Hypothalamus (tissue), 51 donors: ENCODE results near the gene TMEM125.

Source experiments
- DNase-seq, 51 donors: peaks; one replicate each; lab custom pipeline; 2025; lab: John Stamatoyannopoulos, UW

Gene TMEM125

DNA sequence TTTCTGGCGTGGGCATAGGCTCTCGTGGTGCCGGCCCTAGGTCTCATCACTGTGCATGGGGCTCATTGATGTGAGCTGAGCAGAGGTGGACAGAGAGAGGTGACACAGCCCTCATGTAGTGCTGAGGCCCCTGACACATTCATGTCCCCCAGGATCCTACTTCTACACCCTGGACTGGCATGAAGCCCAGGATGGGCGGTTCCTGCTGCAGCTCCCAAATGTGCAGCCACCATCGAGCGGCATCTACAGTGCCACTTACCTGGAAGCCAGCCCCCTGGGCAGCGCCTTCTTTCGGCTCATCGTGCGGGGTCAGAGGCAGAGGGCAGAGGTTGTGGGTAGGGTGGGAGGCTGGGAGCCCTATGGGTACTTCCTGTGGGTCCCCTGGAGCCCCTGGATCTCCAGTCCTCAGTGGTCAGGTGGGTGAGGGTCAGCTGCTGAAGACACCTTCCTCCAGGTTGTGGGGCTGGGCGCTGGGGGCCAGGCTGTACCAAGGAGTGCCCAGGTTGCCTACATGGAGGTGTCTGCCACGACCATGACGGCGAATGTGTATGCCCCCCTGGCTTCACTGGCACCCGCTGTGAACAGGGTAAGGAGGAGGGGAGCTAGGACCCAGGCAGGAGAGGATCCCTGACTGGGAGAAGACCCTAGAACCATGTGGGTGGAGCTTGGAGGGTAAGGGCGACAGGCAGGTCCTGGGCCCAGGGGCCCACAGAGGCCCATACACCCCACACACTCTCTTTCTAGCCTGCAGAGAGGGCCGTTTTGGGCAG is 37.1 kb downstream of the TMEM125 start:
- no peak for DNase-seq

DNA sequence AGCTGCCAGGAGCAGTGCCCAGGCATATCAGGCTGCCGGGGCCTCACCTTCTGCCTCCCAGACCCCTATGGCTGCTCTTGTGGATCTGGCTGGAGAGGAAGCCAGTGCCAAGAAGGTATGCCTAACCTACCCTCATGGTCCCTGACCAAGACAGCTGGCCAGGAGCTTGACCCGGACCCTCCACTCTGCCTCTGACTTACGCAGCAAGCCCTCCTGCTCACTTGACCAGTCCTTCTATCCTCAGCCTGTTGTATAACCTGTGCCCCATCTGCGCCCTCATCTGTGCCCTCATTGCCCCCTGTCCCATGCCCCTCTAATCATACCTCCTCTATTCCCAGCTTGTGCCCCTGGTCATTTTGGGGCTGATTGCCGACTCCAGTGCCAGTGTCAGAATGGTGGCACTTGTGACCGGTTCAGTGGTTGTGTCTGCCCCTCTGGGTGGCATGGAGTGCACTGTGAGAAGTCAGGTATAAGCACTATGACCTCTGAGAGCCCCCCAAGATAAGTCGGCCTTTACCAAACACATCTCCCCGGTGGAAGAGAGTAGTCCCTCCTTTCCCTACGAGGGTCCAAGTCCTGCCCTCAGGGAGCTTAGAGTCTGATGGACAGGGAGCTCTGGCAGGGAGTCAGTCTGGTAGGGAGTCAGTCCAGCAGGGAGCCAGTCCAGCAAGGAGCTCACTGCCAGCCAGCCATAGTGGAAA is 37.8 kb downstream of the TMEM125 start:
- DNase-seq: no peak

DNA sequence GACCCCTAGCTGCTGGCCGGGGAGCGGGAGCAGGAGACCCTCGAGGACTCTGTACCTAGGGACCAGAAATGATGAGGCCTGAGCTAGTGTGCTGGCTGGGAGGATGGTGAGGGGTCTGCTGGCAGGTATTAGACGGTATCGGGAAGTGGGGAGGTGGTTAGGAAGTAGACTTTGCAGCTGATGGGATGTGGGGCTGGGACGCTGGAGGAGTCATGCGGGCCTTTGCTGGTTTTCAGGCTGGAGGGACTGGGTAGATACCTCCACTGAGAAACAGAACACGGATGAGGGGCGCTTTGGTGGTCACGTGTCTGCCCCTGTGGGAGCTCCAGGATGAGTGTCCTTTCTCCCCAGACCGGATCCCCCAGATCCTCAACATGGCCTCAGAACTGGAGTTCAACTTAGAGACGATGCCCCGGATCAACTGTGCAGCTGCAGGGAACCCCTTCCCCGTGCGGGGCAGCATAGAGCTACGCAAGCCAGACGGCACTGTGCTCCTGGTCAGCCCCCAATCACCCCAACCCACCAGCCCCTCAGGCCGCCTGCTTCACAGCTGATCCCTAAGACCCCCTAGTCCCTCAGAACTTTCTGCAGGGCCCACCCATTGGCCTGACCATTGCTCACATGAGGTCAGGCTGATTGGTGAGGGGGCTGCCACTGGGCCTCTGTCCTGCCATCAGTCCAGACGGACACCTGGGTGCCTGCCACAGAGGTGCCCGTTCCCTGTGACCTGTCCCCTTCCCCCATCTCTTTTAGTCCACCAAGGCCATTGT is 39.0 kb downstream of the TMEM125 start:
- no peak for DNase-seq

DNA sequence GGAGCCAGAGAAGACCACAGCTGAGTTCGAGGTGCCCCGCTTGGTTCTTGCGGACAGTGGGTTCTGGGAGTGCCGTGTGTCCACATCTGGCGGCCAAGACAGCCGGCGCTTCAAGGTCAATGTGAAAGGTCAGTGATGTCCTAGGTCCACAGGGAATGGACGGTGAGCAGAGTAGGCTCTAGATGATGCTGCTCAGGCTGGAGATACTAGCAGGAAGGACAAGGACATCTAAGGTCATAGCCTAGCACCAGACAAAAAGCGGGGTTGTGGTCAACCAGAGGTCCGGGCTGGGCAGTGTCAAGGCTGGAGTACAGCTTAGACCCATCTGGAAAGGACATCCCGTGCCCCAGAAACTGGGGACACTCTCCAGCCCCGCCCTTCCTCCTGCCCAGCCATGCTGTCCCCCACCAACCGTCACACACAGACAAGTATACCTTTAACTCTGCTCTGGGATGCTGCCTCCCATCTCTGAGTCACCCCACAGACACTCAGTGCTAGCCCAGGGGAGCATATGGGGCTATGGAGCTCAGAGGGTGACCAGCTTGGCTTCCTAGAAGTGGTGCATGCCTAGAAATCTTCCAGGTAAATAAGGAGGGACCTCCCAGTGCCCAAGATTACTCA is 39.7 kb downstream of the TMEM125 start:
- no peak for DNase-seq

DNA sequence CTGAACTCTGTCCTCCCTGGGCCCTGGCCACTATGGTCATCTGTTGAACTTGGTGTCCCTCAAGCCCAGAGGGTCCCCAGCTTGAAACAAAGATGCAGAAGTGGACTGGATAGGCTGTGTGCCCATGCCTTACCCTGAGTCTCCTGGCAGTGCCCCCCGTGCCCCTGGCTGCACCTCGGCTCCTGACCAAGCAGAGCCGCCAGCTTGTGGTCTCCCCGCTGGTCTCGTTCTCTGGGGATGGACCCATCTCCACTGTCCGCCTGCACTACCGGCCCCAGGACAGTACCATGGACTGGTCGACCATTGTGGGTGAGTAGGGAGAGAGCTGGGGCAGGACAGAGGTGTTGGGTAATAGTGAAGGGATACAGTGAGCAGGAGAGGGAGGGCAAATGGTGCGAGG is 41.7 kb downstream of the TMEM125 start:
- no peak for DNase-seq

DNA sequence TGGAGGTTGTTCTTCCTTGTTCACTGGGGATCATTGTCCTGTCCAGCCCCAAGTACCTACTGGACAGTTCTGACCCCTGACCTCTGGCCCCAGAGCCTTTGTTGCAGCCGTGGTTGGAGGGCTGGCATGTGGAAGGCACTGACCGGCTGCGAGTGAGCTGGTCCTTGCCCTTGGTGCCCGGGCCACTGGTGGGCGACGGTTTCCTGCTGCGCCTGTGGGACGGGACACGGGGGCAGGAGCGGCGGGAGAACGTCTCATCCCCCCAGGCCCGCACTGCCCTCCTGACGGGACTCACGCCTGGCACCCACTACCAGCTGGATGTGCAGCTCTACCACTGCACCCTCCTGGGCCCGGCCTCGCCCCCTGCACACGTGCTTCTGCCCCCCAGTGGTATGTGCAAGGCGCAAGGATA is 42.4 kb downstream of the TMEM125 start:
- no peak for DNase-seq

DNA sequence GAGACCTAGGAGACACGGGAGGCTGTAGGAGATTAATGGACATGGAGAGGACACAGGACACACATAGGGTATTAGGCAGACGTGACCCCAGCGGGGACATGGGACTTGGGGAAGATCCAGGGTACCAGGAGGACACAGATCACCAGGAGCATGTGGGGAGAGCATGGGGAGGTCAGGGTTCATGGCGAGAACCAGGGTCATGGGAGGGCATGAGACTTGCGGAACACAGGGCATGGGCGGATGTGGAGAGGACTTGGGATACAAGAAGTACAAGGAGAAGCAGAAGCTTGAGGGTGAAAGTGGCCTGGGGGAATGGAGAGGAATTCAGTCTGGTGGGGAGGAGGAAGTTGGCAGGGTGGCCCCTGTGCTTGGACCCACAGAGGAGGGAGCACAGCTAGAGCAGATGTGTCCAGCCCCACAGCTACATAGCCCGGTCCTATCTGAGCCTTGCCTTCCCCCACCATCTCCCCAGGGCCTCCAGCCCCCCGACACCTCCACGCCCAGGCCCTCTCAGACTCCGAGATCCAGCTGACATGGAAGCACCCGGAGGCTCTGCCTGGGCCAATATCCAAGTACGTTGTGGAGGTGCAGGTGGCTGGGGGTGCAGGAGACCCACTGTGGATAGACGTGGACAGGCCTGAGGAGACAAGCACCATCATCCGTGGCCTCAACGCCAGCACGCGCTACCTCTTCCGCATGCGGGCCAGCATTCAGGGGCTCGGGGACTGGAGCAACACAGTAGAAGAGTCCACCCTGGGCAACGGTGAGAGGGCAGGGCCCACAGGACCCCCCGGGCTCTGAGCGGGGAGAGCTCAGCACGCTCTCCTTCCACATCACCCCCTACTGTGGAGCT is 43.1 kb downstream of the TMEM125 start:
- DNase-seq: no peak

DNA sequence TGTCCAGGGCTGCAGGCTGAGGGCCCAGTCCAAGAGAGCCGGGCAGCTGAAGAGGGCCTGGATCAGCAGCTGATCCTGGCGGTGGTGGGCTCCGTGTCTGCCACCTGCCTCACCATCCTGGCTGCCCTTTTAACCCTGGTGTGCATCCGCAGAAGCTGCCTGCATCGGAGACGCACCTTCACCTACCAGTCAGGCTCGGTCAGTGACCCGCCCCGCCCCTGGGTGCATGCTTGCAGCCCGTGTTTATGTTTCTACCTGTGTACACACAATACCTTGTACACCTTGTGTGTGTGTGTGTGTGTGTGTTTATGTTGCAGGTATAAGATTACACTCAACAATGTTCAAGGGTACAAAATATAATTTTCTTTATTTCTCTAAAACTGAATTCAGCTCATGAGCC is 44.0 kb downstream of the TMEM125 start:
- DNase-seq: no peak

DNA sequence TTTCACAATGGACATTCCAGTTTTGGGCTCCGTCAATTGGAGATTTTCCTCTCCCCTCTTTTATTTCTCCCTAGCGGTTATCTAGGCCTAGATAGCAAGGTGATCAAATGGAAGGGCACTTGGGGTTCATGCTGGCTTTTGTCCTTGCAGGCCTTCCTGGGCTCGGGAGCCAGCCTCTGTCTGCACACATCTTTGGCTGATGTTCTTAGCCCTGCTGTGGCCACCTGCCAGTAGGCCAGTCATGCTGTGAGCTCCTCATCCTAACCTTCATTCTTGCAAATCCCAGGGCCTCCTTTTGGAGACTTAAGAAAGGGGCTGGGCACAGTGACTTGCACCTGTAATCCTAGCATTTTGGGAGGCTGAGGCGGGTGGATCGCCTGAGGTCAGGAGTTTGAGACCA is 44.5 kb downstream of the TMEM125 start:
- no peak for DNase-seq

DNA sequence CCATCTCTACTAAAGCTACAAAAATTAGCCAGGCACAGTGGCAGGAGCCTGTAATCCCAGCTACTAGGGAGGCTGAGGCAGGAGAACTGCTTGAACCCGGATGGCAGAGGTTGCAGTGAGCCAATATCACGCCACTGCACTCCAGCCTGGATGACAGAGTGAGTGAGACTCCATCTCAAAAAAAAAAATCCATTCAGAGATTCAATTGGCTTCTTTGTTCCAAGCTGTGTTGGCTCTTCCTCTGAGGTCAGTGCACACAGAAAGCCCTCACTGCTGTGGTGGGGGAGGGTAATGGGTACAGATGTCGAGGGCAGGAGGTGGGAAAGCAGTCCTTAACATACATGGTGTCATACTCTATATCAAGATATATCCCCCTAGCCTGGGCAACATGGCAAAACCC is 45.7 kb downstream of the TMEM125 start:
- DNase-seq: peak in 18 of 51 donors; percentile 16 to 67 (median 36)

DNA sequence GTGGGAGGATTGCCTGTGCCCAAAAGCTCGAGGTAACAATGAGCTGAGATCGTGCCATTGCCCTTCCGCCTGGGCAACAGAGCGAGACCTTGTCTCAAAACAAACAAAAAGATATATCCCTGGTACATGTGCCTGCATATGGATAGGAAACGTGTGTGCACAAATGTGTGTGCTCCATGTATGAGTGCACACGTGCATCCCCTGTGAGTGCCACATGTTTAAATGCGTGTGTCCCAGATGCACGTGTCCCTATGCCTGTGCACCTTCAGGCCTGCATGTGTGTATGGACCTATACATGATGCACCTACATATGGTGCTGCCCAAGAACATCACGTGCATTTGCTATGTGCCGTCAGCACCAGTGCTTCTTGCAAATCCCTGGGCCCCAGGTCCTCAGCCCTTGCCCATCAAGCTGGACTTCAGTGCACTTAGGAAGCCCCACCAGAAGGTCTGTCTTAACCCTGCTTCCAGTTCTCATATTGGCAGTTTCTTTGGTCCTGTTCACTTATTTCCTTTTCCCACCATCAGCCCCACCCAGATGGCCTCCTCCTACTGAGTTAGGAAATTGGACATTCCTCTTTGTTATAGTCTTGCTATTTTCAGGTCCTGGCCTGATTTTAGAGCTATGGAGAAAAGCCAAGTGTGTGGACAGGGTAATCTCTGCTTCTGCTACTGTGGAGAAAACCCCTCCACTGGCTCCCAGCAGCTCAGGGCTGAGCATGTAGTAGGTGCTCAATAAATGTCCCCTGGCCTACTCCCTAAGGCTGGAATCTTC is 46.4 kb downstream of the TMEM125 start:
- DNase-seq: no peak

DNA sequence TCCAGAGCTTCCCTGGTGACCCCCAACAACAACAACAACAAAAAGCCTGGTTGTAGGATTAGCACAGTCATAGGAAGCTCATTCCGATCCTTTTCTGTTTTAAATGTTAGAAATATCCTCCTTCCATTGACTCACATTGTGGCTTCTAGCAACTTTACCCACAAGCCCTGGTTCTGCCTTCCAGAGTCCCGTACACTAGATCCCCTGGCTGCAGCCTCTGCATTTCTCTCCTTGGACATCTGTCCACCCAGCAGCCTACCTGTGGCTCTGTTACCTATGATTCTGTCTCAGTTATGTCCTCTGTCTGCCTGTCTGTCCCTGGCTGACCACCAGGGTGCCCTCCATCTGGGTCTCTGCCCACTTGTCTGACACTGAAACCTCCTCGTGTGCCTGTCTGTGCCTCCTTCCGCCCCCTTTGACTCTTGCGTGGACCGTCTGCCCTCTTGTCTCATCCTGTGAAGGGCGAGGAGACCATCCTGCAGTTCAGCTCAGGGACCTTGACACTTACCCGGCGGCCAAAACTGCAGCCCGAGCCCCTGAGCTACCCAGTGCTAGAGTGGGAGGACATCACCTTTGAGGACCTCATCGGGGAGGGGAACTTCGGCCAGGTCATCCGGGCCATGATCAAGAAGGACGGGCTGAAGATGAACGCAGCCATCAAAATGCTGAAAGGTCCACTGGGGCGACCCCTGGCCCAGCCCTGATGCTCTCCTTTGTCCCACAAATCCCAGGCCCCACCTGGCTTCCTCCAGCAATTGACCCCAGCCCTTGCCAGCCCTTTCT is 47.1 kb downstream of the TMEM125 start:
- no peak for DNase-seq

DNA sequence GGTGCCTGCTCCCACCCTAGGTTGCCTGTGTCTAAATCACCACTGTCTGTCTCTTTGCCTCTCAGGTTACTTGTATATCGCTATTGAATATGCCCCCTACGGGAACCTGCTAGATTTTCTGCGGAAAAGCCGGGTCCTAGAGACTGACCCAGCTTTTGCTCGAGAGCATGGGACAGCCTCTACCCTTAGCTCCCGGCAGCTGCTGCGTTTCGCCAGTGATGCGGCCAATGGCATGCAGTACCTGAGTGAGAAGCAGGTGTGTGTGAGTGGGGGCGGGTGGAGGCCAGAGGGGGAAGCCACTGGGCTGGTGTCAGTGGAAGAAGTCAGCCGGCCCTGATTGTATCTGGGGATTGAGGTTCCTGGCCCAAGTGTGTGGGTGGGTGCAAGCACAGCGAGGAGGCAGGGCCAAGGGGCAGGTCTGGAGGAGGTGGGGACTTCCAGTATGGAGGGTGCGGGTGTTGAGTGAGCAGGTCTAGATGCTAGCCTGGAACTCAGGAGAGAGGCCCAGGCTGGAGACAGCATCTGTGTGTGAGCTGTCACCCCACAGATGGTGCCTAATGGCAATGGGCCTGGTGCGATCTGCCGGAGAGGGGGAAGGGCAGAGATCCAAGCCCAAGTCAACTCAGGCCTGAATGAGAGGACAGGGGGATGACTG is 48.2 kb downstream of the TMEM125 start:
- peak in 32 of 51 donors; percentile 5 to 77 (median 54) for DNase-seq

DNA sequence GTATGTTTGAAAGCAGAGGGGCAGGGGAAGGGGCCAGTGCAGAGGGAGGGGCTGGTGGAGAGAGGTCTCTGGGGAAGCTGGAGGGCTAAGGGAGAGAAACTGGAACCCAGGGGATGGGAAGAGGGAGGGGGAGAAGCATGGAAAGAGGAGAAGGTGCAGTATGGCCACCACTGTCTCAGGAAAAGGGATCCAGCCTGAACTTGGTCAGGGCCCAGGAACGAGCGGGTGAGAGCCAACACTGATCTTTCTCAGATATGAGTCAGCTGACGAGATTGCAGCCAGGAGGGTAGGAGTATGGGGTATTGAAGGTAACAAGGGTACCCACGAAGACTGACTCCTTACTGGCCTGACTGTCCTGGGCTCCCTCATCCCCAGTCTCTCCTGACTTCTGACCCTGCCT is 49.0 kb downstream of the TMEM125 start:
- no peak for DNase-seq

DNA sequence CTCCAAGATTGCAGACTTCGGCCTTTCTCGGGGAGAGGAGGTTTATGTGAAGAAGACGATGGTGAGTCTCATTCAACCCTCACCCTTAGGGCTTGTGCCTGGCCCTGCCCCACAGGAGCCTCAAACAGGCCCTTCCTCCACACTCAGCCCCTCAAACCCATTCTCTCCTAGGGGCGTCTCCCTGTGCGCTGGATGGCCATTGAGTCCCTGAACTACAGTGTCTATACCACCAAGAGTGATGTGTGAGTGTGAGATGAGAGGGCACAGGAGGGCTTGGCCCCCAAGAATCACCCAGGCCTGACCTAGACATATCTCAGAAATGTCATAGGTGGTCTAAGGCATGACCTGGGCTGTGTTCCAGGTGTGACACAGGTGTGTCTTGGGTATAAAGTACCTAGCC is 49.5 kb downstream of the TMEM125 start:
- DNase-seq: no peak

DNA sequence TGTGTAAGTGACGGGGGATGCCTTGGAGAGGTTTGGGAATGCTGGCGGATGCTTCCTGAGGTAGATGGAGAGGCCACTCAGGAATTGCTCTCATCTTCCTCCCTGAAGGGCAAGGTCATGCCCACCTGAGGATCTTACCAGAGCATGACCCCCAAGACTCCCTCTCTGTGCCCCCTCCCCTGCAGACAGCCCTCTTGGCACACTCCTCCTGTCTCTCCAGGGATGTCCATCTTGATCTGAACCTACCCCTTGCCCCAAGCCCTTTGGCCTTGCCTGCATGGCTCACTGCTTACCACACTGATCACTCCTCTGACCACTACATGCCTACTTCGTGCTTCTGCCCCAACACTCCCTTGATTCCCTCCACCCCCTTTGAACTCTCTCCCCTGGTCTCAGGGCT is 50.0 kb downstream of the TMEM125 start:
- no peak for DNase-seq

DNA sequence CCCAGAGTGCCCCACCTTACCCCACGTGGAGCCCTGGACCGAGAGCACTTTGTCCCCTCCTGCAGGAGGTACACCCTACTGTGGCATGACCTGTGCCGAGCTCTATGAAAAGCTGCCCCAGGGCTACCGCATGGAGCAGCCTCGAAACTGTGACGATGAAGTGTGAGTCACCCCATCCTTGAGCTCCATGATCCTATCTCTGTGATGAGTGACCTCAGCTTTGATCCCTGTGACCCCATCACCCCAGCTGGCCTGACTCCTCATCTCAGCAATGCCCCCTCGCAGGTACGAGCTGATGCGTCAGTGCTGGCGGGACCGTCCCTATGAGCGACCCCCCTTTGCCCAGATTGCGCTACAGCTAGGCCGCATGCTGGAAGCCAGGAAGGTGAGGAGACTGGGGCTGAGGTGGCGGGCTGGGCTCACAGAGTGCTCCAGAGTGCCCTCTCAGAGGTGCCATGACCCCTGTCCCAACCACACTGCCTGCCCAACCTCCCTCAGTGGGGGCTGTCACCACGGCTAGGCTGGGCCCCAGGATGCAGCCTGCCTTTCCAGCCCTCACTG is 51.6 kb downstream of the TMEM125 start:
- DNase-seq: no peak

DNA sequence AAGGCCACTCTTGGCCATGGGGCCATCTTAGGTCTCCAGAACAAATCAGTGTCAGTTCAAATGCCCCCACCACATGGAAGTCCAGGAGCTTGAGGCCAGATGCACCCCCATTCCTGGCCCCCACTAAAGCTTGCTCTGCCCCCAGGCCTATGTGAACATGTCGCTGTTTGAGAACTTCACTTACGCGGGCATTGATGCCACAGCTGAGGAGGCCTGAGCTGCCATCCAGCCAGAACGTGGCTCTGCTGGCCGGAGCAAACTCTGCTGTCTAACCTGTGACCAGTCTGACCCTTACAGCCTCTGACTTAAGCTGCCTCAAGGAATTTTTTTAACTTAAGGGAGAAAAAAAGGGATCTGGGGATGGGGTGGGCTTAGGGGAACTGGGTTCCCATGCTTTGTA is 52.7 kb downstream of the TMEM125 start:
- DNase-seq: no peak
